ENCODE measurements around the gene IGSF3.

IGSF3 gene

GRCh38 chr1:116553386-116554115 is 114.0 kb downstream of the IGSF3 start:
- no peak for DNase-seq (ENCODE audit: low read depth)
- no peak for TF ChIP-seq CTCF (IDR thresholded peaks at IDR 0.05; ENCODE audit: insufficient read depth, low read depth, low read length, missing control alignments)

GRCh38 chr1:116546354-116546977 is 121.1 kb downstream of the IGSF3 start:
- DNase-seq (ENCODE audit: low read depth), result no peak
- peak overlapping the region; percentile 16 for H3K4me3 ChIP-seq (ENCODE audit: low read depth, low read length)
- TF ChIP-seq CTCF (IDR thresholded peaks at IDR 0.05; ENCODE audit: insufficient read depth, low read depth, low read length, missing control alignments), result no peak

More at GRCh38 chr1:116553386-116554115, 114.0 kb downstream of the IGSF3 start:
- H3K4me3 ChIP-seq (ENCODE audit: low read depth, low read length), result no peak overlapping the region

GRCh38 chr1:116545359-116545705 is 122.2 kb downstream of the IGSF3 start:
- no peak for TF ChIP-seq CTCF (IDR thresholded peaks at IDR 0.05; ENCODE audit: insufficient read depth, low read depth, low read length, missing control alignments)
- H3K4me3 ChIP-seq (ENCODE audit: low read depth, low read length), result peak overlapping the region; percentile 40
- no peak for DNase-seq (ENCODE audit: low read depth)

- DNase-seq (ENCODE audit: low read depth), result peak; percentile 78
- TF ChIP-seq CTCF (IDR thresholded peaks at IDR 0.05; ENCODE audit: insufficient read depth, low read depth, low read length, missing control alignments), result no peak
- peak overlapping the region; percentile 40 for H3K4me3 ChIP-seq (ENCODE audit: low read depth, low read length)
Observed at GRCh38 chr1:116544588-116545358, 122.8 kb downstream of the IGSF3 start.

- DNase-seq (ENCODE audit: low read depth), result peak; percentile 64
- no peak overlapping the region for H3K4me3 ChIP-seq (ENCODE audit: low read depth, low read length)
- TF ChIP-seq CTCF (IDR thresholded peaks at IDR 0.05; ENCODE audit: insufficient read depth, low read depth, low read length, missing control alignments), result no peak
Observed at GRCh38 chr1:116540088-116540487, 127.4 kb downstream of the IGSF3 start.

DNA sequence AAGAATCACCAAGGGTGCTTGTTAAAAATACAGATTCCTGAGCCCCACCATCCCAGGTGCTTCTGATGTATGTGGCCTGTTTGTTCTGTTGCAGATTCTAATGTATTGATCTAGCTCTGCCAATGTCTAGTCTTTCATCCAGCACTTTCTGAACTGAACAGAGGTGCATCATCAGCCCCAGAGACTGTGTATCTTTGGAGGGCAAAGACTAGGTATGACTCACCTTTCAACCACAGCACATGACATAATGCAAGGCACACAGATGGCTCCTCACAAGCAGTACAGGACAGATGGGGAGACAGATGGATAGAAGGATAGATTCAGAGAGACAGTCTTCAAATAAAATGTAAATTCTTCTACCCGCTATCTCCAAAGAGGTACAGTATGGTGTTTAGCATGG is 129.0 kb downstream of the IGSF3 start:
- peak; percentile 64 for DNase-seq (ENCODE audit: low read depth)
- no peak for TF ChIP-seq CTCF (IDR thresholded peaks at IDR 0.05; ENCODE audit: insufficient read depth, low read depth, low read length, missing control alignments)
- H3K4me3 ChIP-seq (ENCODE audit: low read depth, low read length), result no peak overlapping the region

All from GM12865 (cell line).